HG02973 (cell line): ENCODE data around the gene RD3L.
"Not testable (repeated sequence)": the region's sequence is repeated elsewhere in the genome, so short reads cannot be mapped to it uniquely, and the experiment has no call there.

Experiments used
- ATAC-seq: cut with Tn5 transposase; IDR thresholded peaks from one replicate; pipeline ENCODE4 v1.9.1; 2021; ENCODE audit warnings: moderate library complexity; ENCODE audit not compliant: unreplicated experiment

Gene RD3L

DNA sequence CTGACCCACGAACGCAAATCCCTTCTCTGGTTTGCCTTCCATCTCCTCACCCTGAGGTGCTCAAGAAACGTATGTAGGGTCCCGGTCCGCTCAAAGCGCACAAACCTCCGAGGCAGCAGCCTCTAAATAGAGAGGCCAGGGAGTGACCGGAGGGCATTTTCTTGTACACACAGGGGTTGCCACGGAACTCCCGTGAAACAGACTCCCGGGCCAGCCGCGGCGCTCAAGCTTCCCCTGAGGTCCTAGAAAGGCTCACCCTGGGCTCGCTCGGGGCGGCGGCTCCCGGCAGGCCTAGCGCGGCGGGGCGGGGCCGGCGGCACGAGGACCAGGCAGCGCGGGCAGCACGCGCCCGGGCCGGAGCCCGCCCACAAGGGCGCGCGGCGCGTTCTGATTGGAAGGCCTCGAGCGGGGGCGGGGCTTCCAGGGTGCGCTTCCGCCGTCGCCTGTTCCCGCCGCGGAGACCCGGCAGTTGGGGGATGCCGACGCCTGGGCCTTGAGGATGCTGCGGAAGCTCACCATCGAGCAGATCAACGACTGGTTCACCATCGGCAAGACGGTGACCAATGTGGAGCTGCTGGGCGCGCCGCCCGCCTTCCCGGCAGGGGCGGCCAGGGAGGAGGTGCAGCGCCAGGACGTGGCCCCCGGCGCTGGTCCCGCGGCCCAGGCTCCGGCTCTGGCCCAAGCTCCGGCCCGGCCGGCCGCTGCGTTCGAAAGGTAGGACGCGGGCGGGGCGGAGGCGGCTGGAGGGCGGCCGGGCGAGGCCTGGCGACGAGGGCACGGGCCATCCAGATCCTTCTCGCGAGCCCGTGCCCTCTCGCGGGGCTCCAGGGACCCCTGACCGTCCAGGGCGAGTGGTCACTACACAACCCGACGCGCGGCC lies 14.1 kb downstream of the RD3L start, which contains the start of gene TDRD9:
Gene TDRD9 (plus strand): TSS at position 446 of the 880 bp plus-strand sequence. CDS start 54 bp downstream, at position 500.
- no peak for ATAC-seq

GRCh38 chr14:103927566-103927965 lies 14.8 kb downstream of the RD3L start:
- ATAC-seq, result no peak

DNA sequence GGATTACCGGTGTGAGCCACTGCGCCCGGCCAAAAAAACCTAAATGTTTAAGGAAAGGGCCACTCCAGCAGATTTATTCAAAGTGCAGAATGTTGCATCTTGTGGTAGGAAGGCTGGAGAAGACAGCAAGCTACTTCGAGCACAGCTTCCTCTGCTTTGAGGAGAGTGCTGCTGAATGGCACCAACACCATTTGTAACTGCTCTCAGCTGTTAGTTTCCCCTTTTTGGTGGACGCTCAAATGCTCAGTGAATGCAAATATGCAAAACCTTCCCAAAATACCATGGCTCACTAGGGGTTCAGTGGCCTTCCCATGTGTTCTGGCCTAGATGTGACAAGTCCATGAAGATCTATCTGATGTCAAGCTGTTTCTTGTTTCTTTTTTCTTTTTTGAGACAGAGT lies 17.0 kb downstream of the RD3L start:
- no peak for ATAC-seq

DNA sequence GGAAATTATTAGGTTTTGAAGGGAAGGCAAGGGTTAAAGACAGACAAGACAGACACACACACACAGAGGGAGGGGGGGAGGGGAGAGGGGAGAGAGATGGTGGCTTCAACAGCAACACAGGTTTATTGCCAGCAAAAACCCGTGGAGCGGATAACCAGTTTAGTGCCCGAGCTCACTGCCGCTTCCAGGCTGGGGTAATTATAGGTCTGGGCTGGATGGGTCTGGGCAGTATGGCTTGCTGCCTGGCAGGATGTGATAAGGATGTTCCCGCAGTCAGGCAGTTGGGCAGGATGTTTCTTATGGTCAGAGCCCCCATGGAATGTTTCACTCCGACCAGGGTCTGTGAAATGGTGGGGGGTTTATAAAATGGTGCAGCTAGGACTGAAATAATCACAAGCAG lies 18.5 kb downstream of the RD3L start:
- ATAC-seq, result no peak

DNA sequence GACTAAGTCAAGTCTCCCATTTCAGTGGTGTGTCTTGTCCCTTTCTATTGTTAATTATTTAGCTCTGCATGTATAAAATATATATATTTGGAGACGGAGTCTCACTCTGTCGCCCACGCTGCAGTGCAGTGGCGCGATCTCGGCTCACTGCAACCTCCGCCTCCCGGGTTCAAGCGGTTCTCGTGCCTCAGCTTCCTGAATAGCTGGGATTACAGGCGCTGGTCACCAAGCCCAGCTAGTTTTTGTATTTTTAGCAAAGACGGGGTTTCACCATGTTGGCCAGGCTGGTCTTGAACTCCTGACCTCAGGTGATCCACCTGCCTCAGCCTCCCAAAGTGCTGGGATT lies 20.5 kb downstream of the RD3L start:
- not testable (repeated sequence) for ATAC-seq

GRCh38 chr14:103920981-103921854 lies 21.1 kb downstream of the RD3L start:
- peak; percentile 93 for ATAC-seq

DNA sequence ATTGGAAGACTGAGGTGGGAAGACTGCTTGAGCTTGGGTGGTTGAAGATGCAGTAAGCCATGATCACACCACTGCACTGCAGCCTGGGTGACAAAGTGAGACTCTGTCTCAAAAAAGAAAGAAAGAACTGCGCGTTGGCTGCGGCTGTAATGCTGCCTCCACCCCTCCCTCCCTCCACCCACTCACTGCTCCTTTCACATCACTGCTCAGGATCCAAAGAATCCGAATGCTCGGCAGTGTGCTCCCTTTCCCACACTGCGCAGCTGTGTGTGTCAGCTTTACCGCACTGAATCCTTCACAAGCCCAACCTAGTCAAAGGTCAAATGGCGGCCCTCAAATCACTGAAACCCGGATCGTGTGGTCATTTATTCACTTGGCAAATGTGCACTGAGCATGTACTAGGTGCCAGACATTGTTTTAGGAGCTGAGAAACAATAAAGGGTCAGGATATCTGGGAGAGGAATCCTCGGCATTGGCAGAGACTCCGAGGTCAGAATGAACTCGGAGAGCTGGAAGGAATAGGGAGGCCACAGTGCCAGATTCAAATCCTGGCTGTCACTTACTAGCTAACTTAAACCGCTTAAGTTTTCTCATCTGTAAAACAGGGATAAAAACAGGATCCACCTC lies 25.6 kb downstream of the RD3L start:
- ATAC-seq, result no peak

GRCh38 chr14:103915616-103916015 lies 26.7 kb downstream of the RD3L start:
- no peak for ATAC-seq

DNA sequence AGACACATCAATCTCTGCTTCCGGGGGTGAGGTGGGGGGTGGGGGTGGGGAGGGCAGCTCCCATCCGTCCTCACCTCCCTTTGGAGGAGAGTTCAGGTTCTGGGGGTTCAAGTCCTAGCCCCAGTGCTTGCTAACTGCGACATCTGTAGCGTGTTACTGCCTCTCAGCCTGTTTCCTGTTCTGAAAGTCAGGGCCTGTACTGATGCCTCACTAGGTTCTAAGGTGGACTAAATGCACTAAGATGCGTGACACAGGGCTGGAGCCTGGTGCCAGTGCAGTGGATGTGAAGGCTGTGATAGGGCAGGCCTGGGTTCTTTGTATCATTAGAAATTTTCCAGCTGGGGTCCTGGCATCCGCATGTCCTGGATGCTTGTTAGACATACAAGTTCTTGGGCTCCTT lies 31.3 kb downstream of the RD3L start:
- ATAC-seq, result no peak

DNA sequence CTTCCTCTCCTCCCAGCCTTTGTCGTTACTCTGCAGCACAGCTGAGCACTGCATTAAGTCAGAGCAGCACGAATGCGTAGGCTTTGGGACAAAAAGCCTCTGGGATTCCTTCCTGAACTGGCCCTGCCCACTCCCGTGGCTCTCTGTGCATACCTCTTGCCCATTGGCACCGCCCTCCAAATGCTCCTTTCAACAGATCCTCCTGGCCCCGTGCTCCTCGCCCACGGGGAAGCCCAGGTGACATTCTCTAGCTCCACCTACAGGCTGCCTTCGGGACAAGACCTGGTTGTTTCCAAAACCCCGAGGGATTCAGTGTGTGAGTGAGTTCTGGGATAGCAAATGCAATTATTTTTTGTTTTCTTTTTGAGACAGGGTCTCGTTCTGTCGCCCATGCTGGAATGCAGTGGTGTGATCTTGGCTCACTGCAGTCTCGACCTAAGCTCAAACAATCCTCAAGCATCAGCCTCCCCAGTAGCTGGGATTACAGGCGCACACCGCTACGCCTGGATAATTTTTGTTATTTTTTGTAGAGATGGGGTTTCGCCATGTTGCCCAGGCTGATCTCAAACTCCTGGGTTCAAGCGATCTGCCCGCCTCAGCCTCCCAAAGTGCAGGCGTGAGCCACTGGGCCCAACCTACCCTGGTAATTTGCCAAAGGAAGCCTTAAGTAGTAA lies 31.9 kb downstream of the RD3L start:
- ATAC-seq, result no peak

GRCh38 chr14:103909531-103910261 lies 32.6 kb downstream of the RD3L start:
- ATAC-seq, result no peak

DNA sequence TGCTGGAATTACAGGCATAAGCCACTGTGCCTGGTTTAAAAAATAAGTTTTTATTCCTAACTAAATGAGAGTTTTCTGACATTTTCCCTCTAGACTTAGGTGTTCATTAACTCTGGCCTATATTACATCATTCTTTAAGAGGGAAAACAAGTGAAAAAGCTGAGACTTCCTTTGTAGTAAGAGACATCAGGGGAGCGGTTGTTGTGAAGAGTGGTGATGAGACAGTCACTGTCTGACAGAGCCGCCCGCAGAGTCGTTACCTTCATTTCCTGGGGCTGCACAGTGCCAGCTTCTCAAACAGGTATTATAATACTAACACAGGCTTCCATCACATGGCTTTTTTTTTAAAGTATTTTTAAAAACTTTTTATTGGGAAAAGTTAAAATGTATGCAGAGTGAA lies 33.7 kb downstream of the RD3L start:
- ATAC-seq, result no peak

- no peak for ATAC-seq
Observed at GRCh38 chr14:103905842-103906456, 36.4 kb downstream of the RD3L start.

DNA sequence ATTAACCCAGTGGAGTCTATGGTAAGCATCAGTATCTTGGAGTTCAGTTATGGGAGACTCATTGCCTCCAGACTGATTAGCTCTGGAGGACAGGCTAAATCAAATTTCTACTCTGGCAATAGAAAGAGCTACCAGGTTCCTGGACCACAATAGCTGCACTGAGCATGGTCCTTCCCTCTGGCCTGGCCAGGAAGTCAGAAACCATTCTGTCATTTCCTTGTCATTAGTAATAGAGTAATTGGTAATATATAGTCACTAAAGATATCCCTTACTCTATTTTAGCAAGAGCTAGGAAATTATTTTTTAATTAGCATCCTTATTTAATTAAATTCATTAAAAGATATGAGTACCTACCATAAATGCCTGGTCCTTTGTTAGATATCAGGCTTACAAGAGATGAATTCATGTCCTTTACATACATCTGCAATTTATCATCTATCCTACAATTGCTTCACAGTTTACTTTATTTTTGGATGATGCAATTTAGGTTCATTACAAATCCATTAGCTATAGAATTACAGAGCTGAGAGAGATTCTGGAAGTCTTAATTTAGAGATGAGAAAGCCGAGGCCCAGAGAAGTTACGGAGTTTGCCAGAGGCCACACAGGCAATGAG lies 37.7 kb downstream of the RD3L start:
- ATAC-seq, result no peak

- ATAC-seq, result no peak
Observed at GRCh38 chr14:103899833-103900232, 42.5 kb downstream of the RD3L start.

DNA sequence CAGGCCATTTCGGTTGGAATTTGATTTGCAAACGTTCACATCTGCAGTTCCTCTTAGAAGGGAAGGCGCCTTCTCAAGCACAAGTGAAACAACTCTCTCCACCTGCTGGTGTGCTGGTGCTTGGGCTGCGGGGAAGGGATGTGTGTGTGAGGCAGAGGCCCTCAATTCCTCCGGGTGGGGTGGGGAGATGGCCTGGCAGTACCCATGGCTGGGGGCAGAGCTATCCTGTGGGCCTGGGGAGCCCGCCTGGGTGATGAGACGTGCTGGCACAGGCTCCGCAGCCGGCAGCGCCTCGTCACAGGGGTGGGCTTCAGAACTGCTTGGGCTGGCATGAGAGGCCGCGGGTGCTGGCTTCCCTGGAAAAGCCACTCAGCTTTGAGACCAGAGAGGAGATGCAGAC lies 43.0 kb downstream of the RD3L start:
- no peak for ATAC-seq

GRCh38 chr14:103898711-103899110 lies 43.6 kb downstream of the RD3L start:
- no peak for ATAC-seq

DNA sequence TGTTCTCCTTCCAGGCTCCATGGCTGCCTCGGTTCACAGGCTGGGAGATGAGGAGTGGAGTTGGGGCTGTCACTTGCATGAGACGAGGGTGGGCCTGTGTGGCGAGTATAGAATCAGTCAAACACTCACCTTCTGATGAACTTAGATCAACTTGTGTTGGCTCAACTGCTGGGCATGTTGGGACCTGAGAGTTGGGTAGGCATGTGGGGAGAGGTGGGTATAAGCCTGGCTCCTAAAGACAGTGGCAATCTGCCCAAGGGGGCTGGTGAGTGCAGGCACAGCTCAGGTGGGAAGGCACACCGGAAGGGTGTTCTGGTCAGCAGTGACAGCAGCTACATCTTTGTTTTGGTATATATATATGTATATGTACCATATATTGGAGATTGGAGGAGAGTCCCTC lies 44.1 kb downstream of the RD3L start:
- ATAC-seq, result no peak
